Kidney (tissue), 14 donors: ENCODE measurements around the gene ABCG1. TPM values are rescaled to one million over a fixed set of nuclear protein-coding genes. Genes with fewer than 3 reads are reported as not detected.

Experiments
- DNase-seq, 5 donors: peaks; one replicate each; pipeline ENCODE4 v3.0.0-alpha.2; 2013 to 2020
- FAIRE-seq: peaks from 2 replicates; lab custom pipeline; 2012; peaks lifted over from hg19 to GRCh38; lab: Jason Lieb, UNC
- H3K27ac ChIP-seq, 2 donors: one replicate each; pipeline ENCODE4 v1.7.0; 2013; ENCODE audit warnings: low read depth in 2 of 2, low read length in 2 of 2, inconsistent platforms in 1 of 2
- H3K27me3 ChIP-seq: one replicate; pipeline ENCODE4 v1.7.1; 2013; ENCODE audit warnings: low read length, inconsistent platforms; ENCODE audit not compliant: control insufficient read depth, insufficient read depth
- H3K36me3 ChIP-seq, 3 donors: one replicate each; pipeline versions ENCODE4 v1.7.0 to v1.7.1; 2013; ENCODE audit warnings: low read length in 3 of 3, control low read depth in 1 of 3, inconsistent platforms in 1 of 3; ENCODE audit not compliant: insufficient read depth in 3 of 3, control insufficient read depth in 2 of 3
- H3K4me1 ChIP-seq, 3 donors: one replicate each; pipeline versions ENCODE4 v1.7.0 to v1.7.1; 2013; ENCODE audit warnings: low read length in 3 of 3, inconsistent platforms in 1 of 3, low read depth in 1 of 3; ENCODE audit not compliant: control insufficient read depth in 2 of 3, insufficient read depth in 2 of 3
- H3K4me3 ChIP-seq, 3 donors: one replicate each; pipeline versions ENCODE4 v1.7.0 to v1.8.1; 2013; ENCODE audit warnings: low read length in 3 of 3, control low read depth in 1 of 3, inconsistent platforms in 1 of 3
- H3K9ac ChIP-seq, 3 donors: one replicate each; pipeline versions ENCODE4 v1.7.0 to v1.7.1; 2013; ENCODE audit warnings: low read length in 3 of 3, control low read depth in 1 of 3, inconsistent platforms in 1 of 3
- H3K9me3 ChIP-seq, 3 donors: one replicate each; pipeline versions ENCODE4 v1.7.0 to v1.7.1; 2013; ENCODE audit warnings: low read length in 3 of 3, control low read depth in 1 of 3, inconsistent platforms in 1 of 3; ENCODE audit not compliant: control insufficient read depth in 2 of 3, insufficient read depth in 1 of 3
- CTCF ChIP-seq: IDR thresholded peaks from 3 replicates; pipeline ENCODE4 v1.5.1; 2012; ENCODE audit warnings: mild to moderate bottlenecking, moderate library complexity, borderline replicate concordance; ENCODE audit not compliant: insufficient read depth; ENCODE audit errors: extremely low read depth
- intact Hi-C: fragments of 100-400 bp; cut with DNase I; formaldehyde crosslinking; loops from one replicate; pipeline ENCODE4 v1.11.1; 2022
- polyA plus RNA-seq: library from polyadenylated mRNA; stranded (reverse); fragments of 350-450 nt; fragmentation: Illumina TruSeq; extraction: RNeasy Lipid Tissue Mini Kit (QIAGEN cat#74804); gene quantifications from one replicate; pipeline ENCODE4 v1.2.3, GENCODE V29; 2014; ENCODE audit warnings: low read depth, low replicate concordance; ENCODE audit not compliant: insufficient read depth
- total RNA-seq: library from RNA; stranded (reverse); fragmentation: NEBNext Ultra II Directional; extraction: Animal tissue kit (Norgen Biotek cat#: 25700); gene quantifications from one replicate; pipeline ENCODE4 v1.2.1, GENCODE V29; 2021
- donor health status: control.
- donor health status: control.
- donor health status: control.
- donor health status: control.
- donor health status: control.
- donor health status: DM: yes; HTN: yes; CAD: no.
- donor health status: Normal renal cell carcinoma (clear cell type).

The ABCG1 gene
- total and polyA plus RNA-seq, 2 donors from 2014 or later = 5.6 to 27.6 TPM

- intact Hi-C loops = no loop called here
- TF ChIP-seq CTCF = no peak
- Histone ChIP-seq H3K36me3 (no peaks in the 10 kb centered on the region), H3K27ac (no peak overlapping the region), H3K27me3 (no peaks in the 10 kb centered on the region), H3K4me1 (no peaks in the 10 kb centered on the region), H3K9me3 (no peaks in the 10 kb centered on the region), H3K9ac (no peak overlapping the region), H3K4me3 (no peak overlapping the region)
- FAIRE-seq (no peak), DNase-seq (no peak)
These were observed 67.5 kb downstream of the ABCG1 start for GRCh38 chr21:42286416-42286815.

- Histone ChIP-seq H3K27me3 (no peaks in the 10 kb centered on the region), H3K9ac (no peak overlapping the region), H3K36me3 (peaks cover 0 to 1% (median 0%) of the 10 kb centered on the region in 3 donors), H3K9me3 (no peaks in the 10 kb centered on the region), H3K4me1 (no peaks in the 10 kb centered on the region), H3K4me3 (no peak overlapping the region), H3K27ac (no peak overlapping the region)
- no peak for TF ChIP-seq CTCF
- intact Hi-C loops = no loop called here
- FAIRE-seq (no peak), DNase-seq (no peak)
These were observed 68.5 kb downstream of the ABCG1 start for GRCh38 chr21:42287193-42288083.

- no peak for TF ChIP-seq CTCF
- DNase-seq = no peak
- no peaks in the 10 kb centered on the region for H3K4me1 ChIP-seq
- intact Hi-C loops = no loop called here
- peaks cover 0 to 14% (median 4%) of the 10 kb centered on the region in 3 donors for H3K36me3 ChIP-seq
- FAIRE-seq = no peak
- no peak overlapping the region for H3K4me3 ChIP-seq
- no peak overlapping the region for H3K9ac ChIP-seq
- H3K27ac ChIP-seq = no peak overlapping the region
- H3K9me3 ChIP-seq = peaks cover 0 to 10% (median 0%) of the 10 kb centered on the region in 3 donors
- no peaks in the 10 kb centered on the region for H3K27me3 ChIP-seq
These were observed 70.0 kb downstream of the ABCG1 start for GRCh38 chr21:42288962-42289361.
